Activated CD8-positive, alpha-beta T cell treated with anti-CD3 and anti-CD28 coated beads, Interleukin-2, amount 10 ng/mL, durations not matched to agents 7 days and 5 days (primary cell): Measurements from ENCODE around the gene FKBP14. TPM values are rescaled to one million over a fixed set of nuclear protein-coding genes. Genes with fewer than 3 reads are reported as not detected.
A peak's percentile ranks its signal among the peaks of the same experiment; 100 is the strongest.

Experiments used
- ATAC-seq: fragments of 150-1000 bp; cut with Tn5 transposase; one replicate; pipeline ENCODE4 v1.10.0; 2021; ENCODE audit warnings: moderate library complexity
- CTCF ChIA-PET: fragments of 350-600 bp; sonication (Branson Sonifier 250); formaldehyde crosslinking; loops from one replicate; lab custom pipeline; 2021; ENCODE audit warnings: antibody characterized with exemption; lab: Charles Lee
- POLR2A ChIA-PET: fragments of 350-600 bp; sonication (Branson Sonifier 250); formaldehyde crosslinking; loops from one replicate; lab custom pipeline; 2021; ENCODE audit warnings: antibody characterized with exemption; lab: Charles Lee
- DNase-seq: peaks from one replicate; pipeline ENCODE4 v3.0.0-alpha.2; 2020
- H3K27ac Mint-ChIP-seq: one replicate; pipeline ENCODE4 v1.8.0; 2021; ENCODE audit warnings: mild to moderate bottlenecking, mixed read lengths
- H3K27me3 Mint-ChIP-seq: one replicate; pipeline ENCODE4 v1.8.0; 2021; ENCODE audit warnings: low read depth, mixed read lengths
- H3K36me3 Mint-ChIP-seq: one replicate; pipeline ENCODE4 v1.8.0; 2021; ENCODE audit warnings: low read depth, mixed read lengths
- H3K4me1 Mint-ChIP-seq: one replicate; pipeline ENCODE4 v1.8.0; 2021; ENCODE audit warnings: low read depth, mixed read lengths
- H3K4me3 Mint-ChIP-seq: one replicate; pipeline ENCODE4 v1.8.0; 2021; ENCODE audit warnings: mild to moderate bottlenecking, mixed read lengths
- H3K9me3 Mint-ChIP-seq: one replicate; pipeline ENCODE4 v1.8.0; 2022; ENCODE audit warnings: mixed read lengths; ENCODE audit not compliant: insufficient read depth
- total RNA-seq, 2 experiments: library from RNA; stranded (reverse); gene quantifications; one replicate each; pipeline ENCODE4 v1.2.3, GENCODE V29; 2021

Gene FKBP14
- total RNA-seq, 2 experiments from 2014 or later, result 4.2 to 5.4 TPM

DNA sequence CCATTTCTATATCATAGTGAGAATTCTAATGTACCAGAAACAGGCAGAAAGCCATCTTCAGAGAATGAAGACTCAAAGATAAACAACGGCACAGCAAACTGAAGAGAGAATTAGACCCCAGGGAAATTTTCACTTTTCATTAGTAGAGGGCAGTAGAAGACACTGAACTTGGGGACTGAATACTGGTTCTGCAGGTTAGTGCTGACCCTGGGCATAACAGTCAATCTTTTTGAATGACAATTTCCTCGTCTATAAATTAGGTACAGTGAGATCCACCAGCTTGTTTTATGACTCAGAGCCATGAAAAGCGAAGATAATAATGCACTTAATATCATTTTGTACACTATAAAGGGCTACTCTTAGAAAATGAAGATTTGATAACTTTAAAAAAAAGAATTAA is 13.7 kb downstream of the FKBP14 start:
- CTCF ChIA-PET, result no interaction called here
- H3K36me3 Mint-ChIP-seq, result peaks cover 5% of the 10 kb centered on the region
- no peak for ATAC-seq

GRCh38 chr7:30010021-30010420 is 16.5 kb downstream of the FKBP14 start:
- H3K27me3 Mint-ChIP-seq, result peaks cover 2% of the 10 kb centered on the region
- H3K36me3 Mint-ChIP-seq, result peaks cover 5% of the 10 kb centered on the region
- H3K27ac Mint-ChIP-seq, result no peak overlapping the region
- H3K4me1 Mint-ChIP-seq, result no peaks in the 10 kb centered on the region
- no peaks in the 10 kb centered on the region for H3K9me3 Mint-ChIP-seq
- DNase-seq, result no peak
- POLR2A ChIA-PET, result no interaction called here
- CTCF ChIA-PET, result no interaction called here
- ATAC-seq, result no peak
- no peak overlapping the region for H3K4me3 Mint-ChIP-seq

More for the DNA sequence above, 13.7 kb downstream of the FKBP14 start:
- no peaks in the 10 kb centered on the region for H3K4me1 Mint-ChIP-seq
- no peaks in the 10 kb centered on the region for H3K27me3 Mint-ChIP-seq
- no peak for DNase-seq
- H3K4me3 Mint-ChIP-seq, result no peak overlapping the region
- H3K9me3 Mint-ChIP-seq, result no peaks in the 10 kb centered on the region
- POLR2A ChIA-PET, result no interaction called here
- H3K27ac Mint-ChIP-seq, result no peak overlapping the region

- no peaks in the 10 kb centered on the region for H3K4me1 Mint-ChIP-seq
- no peaks in the 10 kb centered on the region for H3K9me3 Mint-ChIP-seq
- H3K4me3 Mint-ChIP-seq, result no peak overlapping the region
- DNase-seq, result no peak
- peaks cover 14% of the 10 kb centered on the region for H3K27me3 Mint-ChIP-seq
- ChIA-PET CTCF (interaction anchor here (1.0 kb wide), 1 partner anchor 57 kb away, joined by 3 read pairs; no protein-coding TSS in a partner anchor), POLR2A (no interaction called here)
- H3K27ac Mint-ChIP-seq, result no peak overlapping the region
- ATAC-seq, result no peak
- no peaks in the 10 kb centered on the region for H3K36me3 Mint-ChIP-seq
Observed at GRCh38 chr7:30005464-30005863, 21.0 kb downstream of the FKBP14 start.

- Mint-ChIP-seq H3K27me3 (peaks cover 19% of the 10 kb centered on the region), H3K27ac (no peak overlapping the region), H3K36me3 (no peaks in the 10 kb centered on the region), H3K4me1 (no peaks in the 10 kb centered on the region), H3K4me3 (no peak overlapping the region), H3K9me3 (no peaks in the 10 kb centered on the region)
- ATAC-seq (no peak), DNase-seq (no peak)
- CTCF ChIA-PET, result interaction anchor here (1.8 kb wide), 1 partner anchor 81 kb away, joined by 6 read pairs; no protein-coding TSS in a partner anchor
- POLR2A ChIA-PET, result no interaction called here
Observed at GRCh38 chr7:30003098-30003497, 23.4 kb downstream of the FKBP14 start.

DNA sequence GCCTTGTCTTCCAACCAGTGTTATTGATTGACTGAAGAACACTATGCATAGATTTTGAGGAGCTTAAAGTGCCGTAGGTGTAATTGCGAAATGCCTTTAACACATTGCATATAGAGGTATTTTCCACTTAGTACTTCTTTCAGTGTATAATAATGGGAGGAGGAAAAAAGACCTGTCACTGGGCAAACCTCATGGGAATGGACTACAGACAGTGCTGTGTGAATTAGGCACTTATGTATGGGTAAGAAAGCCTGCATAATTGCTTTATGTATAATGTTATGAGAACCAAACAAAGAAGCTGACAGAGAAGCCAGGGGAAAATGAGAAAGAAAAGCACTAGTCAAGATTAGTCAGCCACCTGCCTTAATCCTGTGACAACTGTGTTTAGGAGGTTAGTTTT is 24.5 kb downstream of the FKBP14 start:
- Mint-ChIP-seq H3K4me1 (no peaks in the 10 kb centered on the region), H3K9me3 (peaks cover 3% of the 10 kb centered on the region), H3K27ac (no peak overlapping the region), H3K36me3 (no peaks in the 10 kb centered on the region), H3K4me3 (no peak overlapping the region), H3K27me3 (peaks cover 21% of the 10 kb centered on the region)
- ChIA-PET CTCF (interaction anchor here (1.8 kb wide), 1 partner anchor 80 kb away, joined by 6 read pairs; no protein-coding TSS in a partner anchor), POLR2A (no interaction called here)
- DNase-seq (no peak), ATAC-seq (no peak)

- H3K27ac Mint-ChIP-seq, result no peak overlapping the region
- no peak overlapping the region for H3K4me3 Mint-ChIP-seq
- no peaks in the 10 kb centered on the region for H3K4me1 Mint-ChIP-seq
- POLR2A ChIA-PET, result no interaction called here
- H3K9me3 Mint-ChIP-seq, result peaks cover 11% of the 10 kb centered on the region
- DNase-seq (no peak), ATAC-seq (no peak)
- CTCF ChIA-PET, result no interaction called here
- peaks cover 4% of the 10 kb centered on the region for H3K36me3 Mint-ChIP-seq
- peaks cover 18% of the 10 kb centered on the region for H3K27me3 Mint-ChIP-seq
Observed at GRCh38 chr7:29998489-29998888, 28.0 kb downstream of the FKBP14 start.

- Mint-ChIP-seq H3K27ac (no peak overlapping the region), H3K4me1 (no peaks in the 10 kb centered on the region), H3K4me3 (no peak overlapping the region), H3K36me3 (peaks cover 4% of the 10 kb centered on the region), H3K27me3 (peaks cover 29% of the 10 kb centered on the region), H3K9me3 (peaks cover 16% of the 10 kb centered on the region)
- CTCF ChIA-PET, result no interaction called here
- ATAC-seq, result no peak
- no peak for DNase-seq
- POLR2A ChIA-PET, result no interaction called here
Observed at GRCh38 chr7:29996321-29996720, 30.2 kb downstream of the FKBP14 start.

DNA sequence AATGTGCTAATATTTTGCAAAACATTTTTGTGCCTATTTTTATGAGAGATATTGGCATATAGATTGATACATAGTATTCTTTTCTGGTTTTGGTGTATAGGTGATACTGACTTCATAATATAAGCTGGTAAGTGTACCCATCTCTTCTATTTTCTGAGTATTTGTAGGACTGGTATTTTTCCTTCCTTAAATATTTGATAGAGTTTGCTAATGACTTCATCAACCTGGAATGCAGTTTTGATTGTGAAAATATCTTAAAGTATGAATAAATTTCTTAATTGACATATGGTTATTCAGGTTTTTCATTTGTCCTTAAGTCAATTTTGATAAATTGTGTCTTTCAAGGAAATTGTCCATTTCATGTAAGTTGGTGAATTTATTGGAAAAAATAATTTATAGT is 30.9 kb downstream of the FKBP14 start:
- peaks cover 4% of the 10 kb centered on the region for H3K36me3 Mint-ChIP-seq
- ChIA-PET POLR2A (no interaction called here), CTCF (no interaction called here)
- H3K4me1 Mint-ChIP-seq, result no peaks in the 10 kb centered on the region
- no peak for ATAC-seq
- no peak for DNase-seq
- H3K27me3 Mint-ChIP-seq, result peaks cover 32% of the 10 kb centered on the region
- H3K4me3 Mint-ChIP-seq, result no peak overlapping the region
- H3K27ac Mint-ChIP-seq, result no peak overlapping the region
- H3K9me3 Mint-ChIP-seq, result peaks cover 16% of the 10 kb centered on the region

- DNase-seq (no peak), ATAC-seq (no peak)
- Mint-ChIP-seq H3K36me3 (peaks cover 4% of the 10 kb centered on the region), H3K4me1 (peaks cover 9% of the 10 kb centered on the region), H3K9me3 (peaks cover 16% of the 10 kb centered on the region), H3K27me3 (peaks cover 40% of the 10 kb centered on the region), H3K27ac (no peak overlapping the region), H3K4me3 (no peak overlapping the region)
- ChIA-PET POLR2A (interaction anchor here (0.7 kb wide), 1 partner anchor 1426 kb away, joined by 3 read pairs; no protein-coding TSS in a partner anchor), CTCF (interaction anchor here (1.0 kb wide), 1 partner anchor 69 kb away, joined by 3 read pairs; no protein-coding TSS in a partner anchor)
Observed at GRCh38 chr7:29993140-29993539, 33.4 kb downstream of the FKBP14 start.

DNA sequence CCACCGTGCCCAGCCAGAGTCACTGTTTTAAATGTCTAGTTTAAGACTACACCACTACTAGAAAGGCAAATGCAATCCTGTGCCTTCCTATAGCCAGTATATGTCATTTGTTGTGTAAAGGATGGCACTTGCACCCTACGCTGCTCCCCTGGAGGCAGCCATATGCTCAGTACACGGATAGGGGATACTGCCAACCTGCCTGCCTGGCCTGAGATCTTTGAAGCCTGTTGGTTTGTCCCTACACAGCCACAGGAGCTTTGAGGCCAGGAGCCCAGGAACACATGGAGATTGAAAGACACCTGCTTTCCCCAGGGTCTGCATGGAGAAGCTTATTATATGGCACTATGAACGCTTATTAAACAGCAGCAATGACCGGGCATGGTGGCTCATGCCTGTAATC is 34.6 kb downstream of the FKBP14 start:
- peaks cover 4% of the 10 kb centered on the region for H3K36me3 Mint-ChIP-seq
- peaks cover 12% of the 10 kb centered on the region for H3K9me3 Mint-ChIP-seq
- no peak for DNase-seq
- no peak for ATAC-seq
- H3K4me1 Mint-ChIP-seq, result peaks cover 17% of the 10 kb centered on the region
- H3K27me3 Mint-ChIP-seq, result peaks cover 44% of the 10 kb centered on the region
- H3K27ac Mint-ChIP-seq, result no peak overlapping the region
- CTCF ChIA-PET, result interaction anchor here (1.7 kb wide), 1 partner anchor 11 kb away, joined by 3 read pairs; no protein-coding TSS in a partner anchor
- POLR2A ChIA-PET, result no interaction called here
- H3K4me3 Mint-ChIP-seq, result no peak overlapping the region

- DNase-seq (no peak), ATAC-seq (no peak)
- H3K27ac Mint-ChIP-seq, result no peak overlapping the region
- peaks cover 17% of the 10 kb centered on the region for H3K4me1 Mint-ChIP-seq
- peak overlapping the region; percentile 6 for H3K4me3 Mint-ChIP-seq
- H3K9me3 Mint-ChIP-seq, result peaks cover 6% of the 10 kb centered on the region
- H3K36me3 Mint-ChIP-seq, result no peaks in the 10 kb centered on the region
- CTCF ChIA-PET, result interaction anchor here (1.0 to 1.7 kb wide), 2 partner anchors 10 to 35 kb away, joined by 3 read pairs; no protein-coding TSS in a partner anchor
- peaks cover 42% of the 10 kb centered on the region for H3K27me3 Mint-ChIP-seq
- POLR2A ChIA-PET, result no interaction called here
Observed at GRCh38 chr7:29990931-29991330, 35.6 kb downstream of the FKBP14 start.

DNA sequence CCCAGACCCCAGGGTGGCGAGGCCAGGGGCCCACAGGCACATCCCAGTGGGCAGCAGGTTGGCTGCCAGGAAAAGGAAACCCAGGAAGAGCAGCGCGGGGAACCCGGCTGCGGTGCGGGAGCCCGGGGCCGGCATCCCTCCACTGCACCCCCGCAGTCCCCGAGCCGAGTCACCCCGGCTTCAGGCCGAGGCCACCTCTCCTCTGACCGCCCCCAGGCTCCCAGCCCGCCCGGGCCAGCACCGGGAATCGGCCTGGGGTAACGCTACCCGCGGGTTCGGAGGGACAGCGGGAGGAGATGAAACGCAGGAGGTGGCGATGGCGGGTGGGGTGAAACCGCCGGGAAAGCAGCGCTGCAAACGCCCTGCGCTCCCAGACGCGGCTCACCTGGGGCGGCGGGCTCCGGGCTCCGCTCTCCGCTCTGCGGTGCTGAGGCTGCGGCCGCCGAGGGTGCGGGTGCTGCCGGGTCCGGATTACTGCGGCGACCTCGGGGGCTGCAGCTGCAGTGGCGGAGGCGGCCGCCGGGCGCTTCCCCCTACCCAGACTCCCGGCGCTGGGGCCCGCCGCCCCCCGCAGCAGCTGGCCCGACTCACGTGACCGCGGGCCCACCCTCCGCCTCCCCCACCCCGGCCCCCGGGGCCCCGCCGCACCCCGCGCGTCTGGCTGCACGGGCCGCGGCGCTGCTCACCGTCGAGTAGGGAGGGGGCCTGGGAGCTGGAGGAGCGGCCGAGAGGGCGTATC is 37.1 kb downstream of the FKBP14 start, which contains the start of gene SCRN1:
Gene SCRN1, minus strand, starts transcription at position 545 of the 739 bp plus-strand sequence. CDS start 20,734 bp downstream, outside the sequence.
- peaks cover 19% of the 10 kb centered on the region for H3K4me1 Mint-ChIP-seq
- H3K27ac Mint-ChIP-seq, result peak within 1 kb of the TSS; percentile 81
- H3K36me3 Mint-ChIP-seq, result no peaks in the 10 kb centered on the region
- ATAC-seq (peak; percentile 71), DNase-seq (peak; percentile 31)
- peak within 1 kb of the TSS; percentile 74 for H3K4me3 Mint-ChIP-seq
- peaks cover 5% of the 10 kb centered on the region for H3K9me3 Mint-ChIP-seq
- peaks cover 42% of the 10 kb centered on the region for H3K27me3 Mint-ChIP-seq
- ChIA-PET CTCF (no interaction called here), POLR2A (no interaction called here)
